ENCODE measurements around the gene MCL1.
A peak's percentile ranks its signal among the peaks of the same experiment; 100 is the strongest.
"Not testable (repeated sequence)": the region's sequence is repeated elsewhere in the genome, so short reads cannot be mapped to it uniquely, and the experiment has no call there.

MCL1 gene

GRCh38 chr1:150579110-150579944, at the start of gene MCL1:
TSS of gene MCL1 (minus strand) at chr1:150579610. CDS start at chr1:150579530, 80 bp downstream.
- DNase-seq = peak; percentile 96
- in situ Hi-C loops (cut with MboI; ENCODE audit: low pct_unique_long_range_greater_than_20kb, low sequenced_read_pairs) = no loop called here

DNA sequence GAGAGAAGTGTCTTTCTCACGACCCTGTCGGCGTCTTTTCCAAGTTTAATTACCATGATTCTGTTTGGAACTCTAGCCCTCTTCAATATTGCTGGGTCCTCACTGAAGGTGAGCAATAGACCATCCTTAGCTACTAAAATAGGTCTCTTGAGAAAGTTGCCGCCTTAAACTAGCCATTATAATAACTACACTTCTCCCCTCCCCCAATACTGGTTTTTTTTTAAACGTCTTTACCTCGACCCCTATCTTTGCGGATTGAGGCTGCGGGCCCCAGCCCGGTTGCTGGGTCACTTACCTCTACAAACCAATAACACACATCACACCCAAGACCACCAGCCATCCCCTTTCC, 49.3 kb upstream of the MCL1 start:
- in situ Hi-C loops (cut with MboI; ENCODE audit: low pct_unique_long_range_greater_than_20kb, low sequenced_read_pairs) = no loop called here

DNA sequence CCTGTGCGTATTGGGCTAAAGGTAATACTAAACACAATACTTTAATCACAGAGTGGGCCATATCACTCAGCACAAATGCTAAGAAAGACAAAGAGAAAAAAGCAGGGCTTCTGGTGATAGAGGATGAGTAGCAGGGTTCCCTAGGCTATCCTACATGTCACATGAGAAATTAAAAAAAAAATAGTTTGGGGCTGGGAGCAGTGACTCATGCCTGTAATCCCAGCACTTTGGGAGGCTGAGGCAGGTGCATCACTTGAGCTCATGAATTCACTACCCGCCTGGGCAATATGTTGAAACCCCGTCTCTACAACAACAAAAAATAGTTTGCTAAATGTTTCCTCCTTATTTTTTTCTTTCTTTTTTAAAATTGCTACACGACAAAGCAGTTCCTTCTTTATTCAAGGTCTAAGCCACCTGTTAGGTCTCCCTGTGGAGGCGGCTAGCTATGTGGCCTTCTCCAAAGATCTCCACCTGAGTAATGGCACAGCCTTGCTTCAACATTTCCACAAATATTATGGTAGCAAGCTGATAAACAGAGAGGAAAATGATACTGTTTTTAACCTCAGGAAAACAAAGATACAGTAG, 48.5 kb upstream of the MCL1 start:
- in situ Hi-C loops (cut with MboI; ENCODE audit: low pct_unique_long_range_greater_than_20kb, low sequenced_read_pairs) = no loop called here
- DNase-seq = no peak

More for the DNA sequence above, 49.3 kb upstream of the MCL1 start:
- DNase-seq = no peak

DNA sequence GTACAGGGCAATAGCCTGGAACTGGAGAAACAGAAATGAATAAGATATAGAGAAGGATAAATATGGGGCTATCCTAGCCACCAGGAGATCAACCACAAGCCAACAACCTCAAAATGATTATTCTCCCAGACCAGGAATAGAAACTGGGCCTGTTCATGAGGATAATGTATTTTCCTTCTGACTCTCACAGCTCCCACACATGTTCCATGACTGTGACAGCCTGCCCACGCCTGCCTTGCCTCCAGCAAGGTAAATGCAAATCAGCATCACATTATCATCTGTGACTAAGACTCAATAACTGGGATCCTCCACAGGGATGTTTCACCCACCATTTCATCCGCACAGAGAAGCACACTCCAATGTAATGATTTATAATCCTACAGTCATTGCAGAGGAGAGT, 46.7 kb upstream of the MCL1 start:
- in situ Hi-C loops (cut with MboI; ENCODE audit: low pct_unique_long_range_greater_than_20kb, low sequenced_read_pairs) = no loop called here
- DNase-seq = no peak

GRCh38 chr1:150624546-150624945, 45.1 kb upstream of the MCL1 start:
- in situ Hi-C loops (cut with MboI; ENCODE audit: low pct_unique_long_range_greater_than_20kb, low sequenced_read_pairs); DNase-seq: not testable (repeated sequence)

- in situ Hi-C loops (cut with MboI; ENCODE audit: low pct_unique_long_range_greater_than_20kb, low sequenced_read_pairs); DNase-seq: not testable (repeated sequence)
Observed at GRCh38 chr1:150624134-150624533, 44.7 kb upstream of the MCL1 start.

GRCh38 chr1:150622303-150622975, 43.0 kb upstream of the MCL1 start:
- no peak for DNase-seq
- in situ Hi-C loops (cut with MboI; ENCODE audit: low pct_unique_long_range_greater_than_20kb, low sequenced_read_pairs) = no loop called here

GRCh38 chr1:150621497-150622302, 42.3 kb upstream of the MCL1 start:
- DNase-seq = peak; percentile 62
- in situ Hi-C loops (cut with MboI; ENCODE audit: low pct_unique_long_range_greater_than_20kb, low sequenced_read_pairs) = no loop called here

DNA sequence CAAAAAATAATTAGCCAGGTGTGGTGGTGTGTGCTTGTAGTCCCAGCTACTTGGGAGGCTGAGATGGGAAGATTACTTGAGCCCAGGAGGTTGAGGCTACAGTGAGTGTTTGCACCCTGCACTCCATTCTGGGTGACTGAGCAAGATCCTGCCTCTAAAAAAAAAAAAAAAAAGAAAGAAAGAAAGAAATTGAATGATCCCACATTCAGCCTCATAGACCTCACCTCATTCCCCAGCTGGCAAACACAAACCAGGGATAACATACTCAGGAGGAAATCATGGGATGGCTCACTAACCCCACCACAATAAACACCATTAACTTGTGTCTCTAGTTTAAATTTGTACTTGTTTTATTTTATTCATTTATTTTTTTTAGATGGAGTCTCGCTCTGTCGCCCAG, 41.5 kb upstream of the MCL1 start:
- no peak for DNase-seq
- in situ Hi-C loops (cut with MboI; ENCODE audit: low pct_unique_long_range_greater_than_20kb, low sequenced_read_pairs) = no loop called here

- in situ Hi-C loops (cut with MboI; ENCODE audit: low pct_unique_long_range_greater_than_20kb, low sequenced_read_pairs) = no loop called here
- DNase-seq = peak; percentile 49
Observed at GRCh38 chr1:150619576-150620509, 40.4 kb upstream of the MCL1 start.

- no peak for DNase-seq
- in situ Hi-C loops (cut with MboI; ENCODE audit: low pct_unique_long_range_greater_than_20kb, low sequenced_read_pairs) = no loop called here
Observed at GRCh38 chr1:150615346-150616201, 36.2 kb upstream of the MCL1 start.

- DNase-seq = peak; percentile 88
- in situ Hi-C loops (cut with MboI; ENCODE audit: low pct_unique_long_range_greater_than_20kb, low sequenced_read_pairs) = no loop called here
Observed at GRCh38 chr1:150613061-150613920, 33.9 kb upstream of the MCL1 start.

- in situ Hi-C loops (cut with MboI; ENCODE audit: low pct_unique_long_range_greater_than_20kb, low sequenced_read_pairs) = no loop called here
- DNase-seq = no peak
Observed at GRCh38 chr1:150612014-150612345, 32.6 kb upstream of the MCL1 start.

GRCh38 chr1:150610576-150610975, 31.2 kb upstream of the MCL1 start:
- in situ Hi-C loops (cut with MboI; ENCODE audit: low pct_unique_long_range_greater_than_20kb, low sequenced_read_pairs) = no loop called here
- DNase-seq = no peak

- in situ Hi-C loops (cut with MboI; ENCODE audit: low pct_unique_long_range_greater_than_20kb, low sequenced_read_pairs) = no loop called here
Observed at GRCh38 chr1:150609732-150610131, 30.3 kb upstream of the MCL1 start.

DNA sequence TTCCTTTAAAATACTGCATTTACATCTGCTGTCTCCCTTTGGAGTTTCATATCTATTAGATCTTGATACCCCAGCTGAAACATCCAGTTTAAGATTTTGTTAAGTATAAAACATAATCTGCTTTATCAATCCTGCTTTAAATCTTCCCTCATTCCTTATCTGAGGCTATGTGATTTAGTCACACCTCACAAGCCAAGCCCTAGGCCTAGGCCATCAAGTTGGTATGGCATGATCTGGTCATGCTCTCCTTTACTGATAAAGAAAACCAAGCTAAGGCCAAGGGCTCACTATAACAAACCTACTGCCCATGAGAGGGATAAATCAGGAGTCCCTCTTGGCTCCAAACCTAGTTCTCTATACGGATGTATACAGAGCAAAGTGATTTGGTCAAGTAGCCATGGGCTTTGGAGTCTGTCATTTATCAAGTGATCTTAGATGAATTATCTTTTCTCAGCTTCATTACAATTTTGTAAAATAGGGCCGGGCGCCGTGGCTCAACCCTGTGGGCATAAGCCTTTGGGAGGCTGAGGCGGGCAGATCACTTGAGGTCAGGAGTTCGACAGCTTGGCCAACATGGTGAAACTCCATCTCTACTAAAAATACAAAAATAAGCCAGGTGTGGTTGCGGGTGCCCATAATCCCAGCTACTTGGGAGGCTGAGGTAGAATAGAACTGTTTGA, 27.2 kb upstream of the MCL1 start:
- in situ Hi-C loops (cut with MboI; ENCODE audit: low pct_unique_long_range_greater_than_20kb, low sequenced_read_pairs) = no loop called here
- no peak for DNase-seq

More at GRCh38 chr1:150609732-150610131, 30.3 kb upstream of the MCL1 start:
- DNase-seq = no peak

Data from KBM-7 (cell line).